Mesenchymal stem cell (in vitro differentiated cells and primary cell): ENCODE measurements around the gene NFATC4.

Experiments
- DNase-seq: peaks from one replicate; pipeline ENCODE4 v3.0.0-alpha.2; 2013
- H2AFZ ChIP-seq: one replicate; pipeline ENCODE4 v1.6.1; 2013; ENCODE audit warnings: low read depth, mild to moderate bottlenecking, control low read depth, inconsistent platforms, low read length, moderate library complexity
- H2AK5ac ChIP-seq: 2 replicates; pipeline ENCODE4 v1.6.1; 2013; ENCODE audit warnings: low read length, moderate library complexity, mild to moderate bottlenecking, inconsistent platforms; ENCODE audit not compliant: severe bottlenecking
- H2BK120ac ChIP-seq: one replicate; pipeline ENCODE4 v1.6.1; 2013; ENCODE audit warnings: low read depth, mild to moderate bottlenecking, inconsistent platforms, low read length, moderate library complexity
- H2BK12ac ChIP-seq, 2 experiments: one replicate each; pipeline ENCODE4 v1.6.1; 2013; ENCODE audit warnings: inconsistent platforms in 2 of 2, low read length in 2 of 2, mild to moderate bottlenecking in 2 of 2, moderate library complexity in 2 of 2, control low read depth in 1 of 2
- H2BK15ac ChIP-seq: one replicate; pipeline ENCODE4 v1.6.1; 2013; ENCODE audit warnings: mild to moderate bottlenecking, low read depth, inconsistent platforms; ENCODE audit not compliant: poor library complexity, severe bottlenecking
- H2BK5ac ChIP-seq: 2 replicates; pipeline ENCODE4 v1.6.1; 2013; ENCODE audit warnings: low read depth, mild to moderate bottlenecking, low read length, control low read depth, inconsistent platforms; ENCODE audit not compliant: poor library complexity, severe bottlenecking
- H3K14ac ChIP-seq, 2 experiments: one replicate each; pipeline ENCODE4 v1.6.1; 2013; ENCODE audit warnings: inconsistent platforms in 2 of 2, low read length in 2 of 2, control low read depth in 1 of 2, mild to moderate bottlenecking in 1 of 2, moderate library complexity in 1 of 2
- H3K18ac ChIP-seq, 2 experiments: one replicate each; pipeline ENCODE4 v1.6.1; 2013; ENCODE audit warnings: inconsistent platforms in 2 of 2, low read length in 2 of 2, control low read depth in 1 of 2, low read depth in 1 of 2, mild to moderate bottlenecking in 1 of 2
- H3K23ac ChIP-seq, 2 experiments: one replicate each; pipeline ENCODE4 v1.6.1; 2013; ENCODE audit warnings: inconsistent platforms in 2 of 2, low read length in 2 of 2, mild to moderate bottlenecking in 2 of 2, moderate library complexity in 2 of 2, control low read depth in 1 of 2
- H3K27ac ChIP-seq: 2 replicates; pipeline ENCODE4 v1.5.1; 2013; ENCODE audit warnings: mild to moderate bottlenecking, moderate library complexity, low read length, control low read depth, inconsistent platforms; ENCODE audit not compliant: poor library complexity, severe bottlenecking
- H3K27me3 ChIP-seq, 2 experiments: 2 replicates each; pipeline versions ENCODE4 v1.6.1 to v1.7.0; 2013; ENCODE audit warnings: low read length in 2 of 2, mild to moderate bottlenecking in 2 of 2, moderate library complexity in 2 of 2, control low read depth in 1 of 2, inconsistent platforms in 1 of 2; ENCODE audit not compliant: control insufficient read depth in 1 of 2, insufficient read depth in 1 of 2
- H3K36me3 ChIP-seq, 2 experiments: 2 replicates each; pipeline versions ENCODE4 v1.6.1 to v1.7.0; 2013; ENCODE audit warnings: low read length in 2 of 2, control low read depth in 1 of 2, inconsistent platforms in 1 of 2, low read depth in 1 of 2, mild to moderate bottlenecking in 1 of 2; ENCODE audit not compliant: insufficient read depth in 2 of 2, control insufficient read depth in 1 of 2
- H3K4ac ChIP-seq, 2 experiments: one replicate each; pipeline ENCODE4 v1.6.1; 2013; ENCODE audit warnings: inconsistent platforms in 2 of 2, low read length in 2 of 2, mild to moderate bottlenecking in 2 of 2, moderate library complexity in 2 of 2, control low read depth in 1 of 2, low read depth in 1 of 2
- H3K4me1 ChIP-seq: 2 replicates; pipeline ENCODE4 v1.6.1; 2013; ENCODE audit warnings: low read depth, low read length, control low read depth; ENCODE audit not compliant: control insufficient read depth, insufficient read depth
- H3K4me2 ChIP-seq: 2 replicates; pipeline ENCODE4 v1.6.1; 2013; ENCODE audit warnings: low read length, mild to moderate bottlenecking, inconsistent platforms; ENCODE audit not compliant: poor library complexity, severe bottlenecking
- H3K4me3 ChIP-seq, 2 experiments: 2 replicates each; pipeline versions ENCODE4 v1.5.1 to v1.7.0; 2013; ENCODE audit warnings: low read length in 2 of 2, mild to moderate bottlenecking in 2 of 2, control low read depth in 1 of 2, low read depth in 1 of 2; ENCODE audit not compliant: insufficient read depth in 1 of 2
- H3K79me1 ChIP-seq: replicated peaks from 2 replicates; pipeline ENCODE4 v1.6.1; 2013; ENCODE audit warnings: mild to moderate bottlenecking, control low read depth, low read length, inconsistent platforms; ENCODE audit not compliant: poor library complexity, severe bottlenecking
- H3K9ac ChIP-seq: 2 replicates; pipeline ENCODE4 v1.7.0; 2013; ENCODE audit warnings: mild to moderate bottlenecking, low read length, moderate library complexity
- H3K9me3 ChIP-seq: 2 replicates; pipeline ENCODE4 v1.7.0; 2013; ENCODE audit warnings: mild to moderate bottlenecking, low read length; ENCODE audit not compliant: control insufficient read depth
- H4K8ac ChIP-seq: one replicate; pipeline ENCODE4 v1.6.1; 2013; ENCODE audit warnings: inconsistent platforms, mild to moderate bottlenecking, low read length, moderate library complexity
- H4K91ac ChIP-seq: one replicate; pipeline ENCODE4 v1.6.1; 2013; ENCODE audit warnings: mild to moderate bottlenecking, low read length, inconsistent platforms
- WGBS: methylation state at CpG from one replicate; pipeline ENCODE4 v1.1.7; 2013; ENCODE audit warnings: mixed read lengths; 5-methylcytosine and 5-hydroxymethylcytosine counted together

Gene NFATC4

DNA sequence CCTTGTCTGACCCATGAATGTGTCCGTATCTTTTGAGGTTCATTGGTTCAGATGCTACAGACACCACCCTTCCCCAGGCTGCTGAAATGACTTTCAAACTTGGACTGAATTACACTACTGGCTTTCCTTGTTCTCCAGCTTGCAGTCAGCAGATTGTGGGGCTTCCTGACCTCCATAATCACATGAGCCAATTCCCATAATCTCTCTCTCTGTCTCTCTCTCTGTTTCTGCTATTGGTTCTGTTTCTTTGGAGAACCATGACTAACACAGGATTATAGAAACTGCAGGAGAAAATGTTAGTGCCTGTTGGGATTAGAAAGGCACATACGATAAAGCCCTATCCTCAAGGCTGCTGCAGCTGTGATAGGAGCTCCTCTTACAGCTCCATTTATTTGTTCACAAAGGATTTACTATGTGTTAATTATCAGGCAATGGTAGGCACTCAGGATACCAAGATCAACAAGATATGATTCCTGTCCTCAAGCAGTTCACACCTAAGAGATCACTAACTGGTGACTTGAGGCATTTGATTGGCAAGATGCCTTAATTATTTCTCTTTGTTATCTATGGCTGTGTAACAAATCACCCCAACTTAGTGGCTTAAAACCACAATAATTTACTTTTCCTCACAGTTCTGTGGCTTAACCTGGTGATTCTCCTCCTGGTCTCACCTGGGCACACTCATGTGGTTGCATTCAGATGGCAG lies 20.6 kb downstream of the NFATC4 start:
- no peak overlapping the region for H2BK120ac ChIP-seq
- H3K9me3 ChIP-seq = no peaks in the 10 kb centered on the region
- H3K27ac ChIP-seq = no peak overlapping the region
- H3K14ac ChIP-seq = no peak overlapping the region
- H2AK5ac ChIP-seq = no peak overlapping the region
- no peak overlapping the region for H2BK5ac ChIP-seq
- no peak overlapping the region for H3K4me2 ChIP-seq
- peaks cover 0 to 37% of the 10 kb centered on the region in 2 experiments for H3K27me3 ChIP-seq
- H3K4me3 ChIP-seq = no peak overlapping the region
- H4K91ac ChIP-seq = no peak overlapping the region
- no peaks in the 10 kb centered on the region for H3K36me3 ChIP-seq
- H2BK15ac ChIP-seq = no peak overlapping the region
- no peaks in the 10 kb centered on the region for H3K79me1 ChIP-seq
- H3K23ac ChIP-seq = no peak overlapping the region
- H3K4ac ChIP-seq = no peak overlapping the region
- no peak overlapping the region for H2AFZ ChIP-seq
- H4K8ac ChIP-seq = no peak overlapping the region
- WGBS = 90% methylated on average over 2 of the region's 2 CpGs
- H3K18ac ChIP-seq = no peak overlapping the region
- no peak for DNase-seq
- H3K4me1 ChIP-seq = peaks cover 5% of the 10 kb centered on the region
- H3K9ac ChIP-seq = no peak overlapping the region
- H2BK12ac ChIP-seq = no peak overlapping the region

DNA sequence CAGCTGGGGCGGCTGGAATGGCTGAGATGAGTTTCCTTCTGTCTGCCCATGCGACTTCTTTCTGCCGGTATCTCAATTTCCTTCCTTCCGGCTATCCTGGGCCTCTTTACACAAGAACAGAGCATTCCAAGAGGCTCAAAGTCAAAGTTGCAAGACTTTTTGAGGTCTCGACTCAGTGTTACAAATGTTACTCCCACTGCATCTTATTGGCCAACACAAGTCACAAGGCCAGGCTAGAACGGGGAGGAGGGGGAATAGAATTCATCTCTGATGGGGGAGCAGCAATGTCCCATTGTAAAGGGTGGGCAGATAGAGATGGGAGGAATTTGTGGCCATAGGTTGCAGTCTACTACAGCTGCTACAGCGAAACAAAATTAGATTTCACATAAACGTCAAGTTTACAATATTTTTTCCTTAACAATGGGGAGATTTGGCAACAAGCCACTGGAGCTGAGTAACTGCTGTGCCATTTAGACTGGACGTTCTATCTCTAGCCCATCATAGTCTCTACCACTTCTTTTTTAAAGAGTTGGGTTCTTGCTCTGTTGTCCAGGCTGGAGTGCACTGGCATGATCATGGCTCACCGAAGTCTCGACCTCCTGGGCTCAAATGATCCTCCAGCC lies 21.4 kb downstream of the NFATC4 start:
- no peak overlapping the region for H2AFZ ChIP-seq
- no peak overlapping the region for H3K4me3 ChIP-seq
- peak; percentile 44 for DNase-seq
- no peak overlapping the region for H4K91ac ChIP-seq
- peaks cover 0 to 32% of the 10 kb centered on the region in 2 experiments for H3K27me3 ChIP-seq
- no peak overlapping the region for H3K4ac ChIP-seq
- peak overlapping the region in 1 of 2 experiments; percentile 3 for H3K18ac ChIP-seq
- WGBS = 48% methylated on average over 9 of the region's 11 CpGs
- H2AK5ac ChIP-seq = no peak overlapping the region
- H2BK15ac ChIP-seq = no peak overlapping the region
- no peaks in the 10 kb centered on the region for H3K36me3 ChIP-seq
- no peak overlapping the region for H3K27ac ChIP-seq
- no peaks in the 10 kb centered on the region for H3K9me3 ChIP-seq
- no peaks in the 10 kb centered on the region for H3K79me1 ChIP-seq
- H2BK12ac ChIP-seq = no peak overlapping the region
- no peak overlapping the region for H2BK120ac ChIP-seq
- no peak overlapping the region for H2BK5ac ChIP-seq
- H3K4me2 ChIP-seq = no peak overlapping the region
- H3K9ac ChIP-seq = no peak overlapping the region
- H3K14ac ChIP-seq = no peak overlapping the region
- H3K23ac ChIP-seq = no peak overlapping the region
- peaks cover 5% of the 10 kb centered on the region for H3K4me1 ChIP-seq
- H4K8ac ChIP-seq = no peak overlapping the region

DNA sequence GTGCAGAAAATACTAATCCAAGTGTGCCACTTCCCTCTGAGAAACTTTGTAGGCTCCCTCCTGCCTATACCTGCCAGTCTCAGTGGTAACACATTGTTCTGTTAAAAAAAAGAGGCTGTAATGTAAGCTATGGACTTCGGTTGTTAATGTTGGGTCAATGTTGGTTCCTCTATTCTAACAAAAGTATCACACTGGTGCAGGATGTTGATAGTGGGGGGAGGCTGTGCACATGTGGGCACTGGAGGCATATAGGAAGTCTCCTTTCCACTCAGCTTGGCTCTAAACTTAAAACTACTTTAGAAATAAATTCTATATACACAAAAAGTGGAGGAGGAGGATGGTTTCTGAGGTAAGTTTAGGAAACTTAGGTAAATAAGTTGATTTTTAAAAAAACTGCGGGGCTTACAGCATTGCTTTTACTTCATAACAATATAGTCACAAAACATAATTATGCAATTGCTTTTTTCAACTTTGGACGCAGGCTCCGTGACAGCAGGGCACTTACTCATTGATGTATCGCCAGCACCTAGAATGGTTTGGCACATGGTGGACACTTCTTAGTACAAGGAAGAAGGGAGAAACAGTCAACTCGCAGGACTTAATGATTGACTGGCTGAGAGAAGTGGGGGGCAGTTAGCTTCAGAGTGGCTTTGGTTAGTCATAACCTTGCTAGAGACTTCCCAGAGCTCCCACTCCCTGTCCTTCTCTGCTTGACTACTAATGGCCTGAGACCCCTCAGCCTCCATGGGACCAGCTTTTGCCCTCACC lies 22.9 kb downstream of the NFATC4 start:
- no peaks in the 10 kb centered on the region for H3K36me3 ChIP-seq
- no peak overlapping the region for H2AFZ ChIP-seq
- H3K23ac ChIP-seq = no peak overlapping the region
- no peak overlapping the region for H2BK15ac ChIP-seq
- no peak overlapping the region for H3K4me3 ChIP-seq
- no peak overlapping the region for H3K27ac ChIP-seq
- H3K4ac ChIP-seq = no peak overlapping the region
- peaks cover 5% of the 10 kb centered on the region for H3K4me1 ChIP-seq
- H3K9me3 ChIP-seq = no peaks in the 10 kb centered on the region
- no peak for DNase-seq
- H3K18ac ChIP-seq = peak overlapping the region in 1 of 2 experiments; percentile 28
- no peak overlapping the region for H2BK120ac ChIP-seq
- H2BK12ac ChIP-seq = peak overlapping the region in 1 of 2 experiments; percentile 29
- no peak overlapping the region for H3K4me2 ChIP-seq
- H3K27me3 ChIP-seq = peaks cover 0 to 25% of the 10 kb centered on the region in 2 experiments
- H4K8ac ChIP-seq = no peak overlapping the region
- H2AK5ac ChIP-seq = no peak overlapping the region
- H3K79me1 ChIP-seq = no peaks in the 10 kb centered on the region
- H4K91ac ChIP-seq = no peak overlapping the region
- no peak overlapping the region for H3K14ac ChIP-seq
- no peak overlapping the region for H3K9ac ChIP-seq
- H2BK5ac ChIP-seq = no peak overlapping the region
- WGBS = 93% methylated on average over 5 of the region's 6 CpGs
